GM19395 (cell line): ENCODE measurements around the gene CYP2J2.
"Not testable (repeated sequence)": the region's sequence is repeated elsewhere in the genome, so short reads cannot be mapped to it uniquely, and the experiment has no call there.

Experiments used
- ATAC-seq: cut with Tn5 transposase; IDR thresholded peaks from one replicate; pipeline ENCODE4 v1.9.1; 2021; ENCODE audit warnings: mild to moderate bottlenecking, moderate library complexity; ENCODE audit not compliant: unreplicated experiment

CYP2J2 gene

GRCh38 chr1:59926381-59927123 lies at the start of gene CYP2J2:
Gene CYP2J2 (minus strand): TSS chr1:59926773. CDS start chr1:59926746, 27 bp downstream.
- ATAC-seq: peak; percentile 75

- no peak for ATAC-seq
Measured at GRCh38 chr1:59973719-59974118, 47.1 kb upstream of the CYP2J2 start.

GRCh38 chr1:59972216-59972927 lies 45.8 kb upstream of the CYP2J2 start:
- no peak for ATAC-seq

- ATAC-seq: peak; percentile 86
Measured at GRCh38 chr1:59971464-59971911, 44.9 kb upstream of the CYP2J2 start.

- not testable (repeated sequence) for ATAC-seq
Measured at GRCh38 chr1:59969542-59970175, 43.1 kb upstream of the CYP2J2 start.

GRCh38 chr1:59968746-59969145 lies 42.2 kb upstream of the CYP2J2 start:
- ATAC-seq: not testable (repeated sequence)

GRCh38 chr1:59967780-59968179 lies 41.2 kb upstream of the CYP2J2 start:
- no peak for ATAC-seq

GRCh38 chr1:59967141-59967697 lies 40.6 kb upstream of the CYP2J2 start:
- ATAC-seq: no peak

- no peak for ATAC-seq
Measured at GRCh38 chr1:59952065-59952464, 25.5 kb upstream of the CYP2J2 start.

- no peak for ATAC-seq
Measured at GRCh38 chr1:59949648-59950047, 23.1 kb upstream of the CYP2J2 start.

GRCh38 chr1:59948990-59949389 lies 22.4 kb upstream of the CYP2J2 start:
- no peak for ATAC-seq

- ATAC-seq: peak; percentile 96
Measured at GRCh38 chr1:59947047-59947938, 20.7 kb upstream of the CYP2J2 start.

GRCh38 chr1:59945790-59946189 lies 19.2 kb upstream of the CYP2J2 start:
- no peak for ATAC-seq

GRCh38 chr1:59939393-59939792 lies 12.8 kb upstream of the CYP2J2 start:
- no peak for ATAC-seq

- ATAC-seq: no peak
Measured at GRCh38 chr1:59937636-59938210, 11.2 kb upstream of the CYP2J2 start.

- no peak for ATAC-seq
Measured at GRCh38 chr1:59936358-59936821, 9.8 kb upstream of the CYP2J2 start.

- ATAC-seq: no peak
Measured at GRCh38 chr1:59928996-59929395, 2.4 kb upstream of the CYP2J2 start.

- ATAC-seq: peak; percentile 3
Measured at GRCh38 chr1:59927213-59927612, 640 bp upstream of the CYP2J2 start.

GRCh38 chr1:59924653-59925052 lies 1.9 kb downstream of the CYP2J2 start:
- ATAC-seq: no peak
